GM10266 (cell line): Measurements from ENCODE around the gene CCSER2.
"Not testable (repeated sequence)": the region's sequence is repeated elsewhere in the genome, so short reads cannot be mapped to it uniquely, and the experiment has no call there.

Source experiments
- DNase-seq: peaks from one replicate; pipeline ENCODE4 v3.0.0; 2012; ENCODE audit errors: extremely low spot score
- TF ChIP-seq, protein P1 (sequence below): IDR thresholded peaks from 2 replicates; pipeline ENCODE4 v1.5.1; 2012; ENCODE audit warnings: mild to moderate bottlenecking, low read depth; ENCODE audit not compliant: control insufficient read depth, insufficient read depth; ENCODE audit errors: missing control alignments

Gene CCSER2

DNA sequence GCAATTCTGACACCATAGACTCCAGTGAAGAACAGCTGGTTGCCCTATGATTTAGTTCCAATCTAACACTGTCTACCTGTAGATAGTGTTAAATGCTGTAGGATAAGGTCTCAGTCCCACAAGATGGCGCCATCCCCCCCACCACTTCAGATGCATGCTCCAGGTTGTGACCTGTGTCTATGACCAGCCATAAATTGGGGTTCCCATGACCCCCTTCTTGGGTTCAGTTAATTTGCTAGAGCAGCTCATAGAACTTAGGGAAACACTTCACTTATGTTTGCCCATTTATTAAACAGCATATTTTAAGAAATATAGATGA, 13.1 kb downstream of the CCSER2 start:
- TF ChIP-seq, protein P1, sequence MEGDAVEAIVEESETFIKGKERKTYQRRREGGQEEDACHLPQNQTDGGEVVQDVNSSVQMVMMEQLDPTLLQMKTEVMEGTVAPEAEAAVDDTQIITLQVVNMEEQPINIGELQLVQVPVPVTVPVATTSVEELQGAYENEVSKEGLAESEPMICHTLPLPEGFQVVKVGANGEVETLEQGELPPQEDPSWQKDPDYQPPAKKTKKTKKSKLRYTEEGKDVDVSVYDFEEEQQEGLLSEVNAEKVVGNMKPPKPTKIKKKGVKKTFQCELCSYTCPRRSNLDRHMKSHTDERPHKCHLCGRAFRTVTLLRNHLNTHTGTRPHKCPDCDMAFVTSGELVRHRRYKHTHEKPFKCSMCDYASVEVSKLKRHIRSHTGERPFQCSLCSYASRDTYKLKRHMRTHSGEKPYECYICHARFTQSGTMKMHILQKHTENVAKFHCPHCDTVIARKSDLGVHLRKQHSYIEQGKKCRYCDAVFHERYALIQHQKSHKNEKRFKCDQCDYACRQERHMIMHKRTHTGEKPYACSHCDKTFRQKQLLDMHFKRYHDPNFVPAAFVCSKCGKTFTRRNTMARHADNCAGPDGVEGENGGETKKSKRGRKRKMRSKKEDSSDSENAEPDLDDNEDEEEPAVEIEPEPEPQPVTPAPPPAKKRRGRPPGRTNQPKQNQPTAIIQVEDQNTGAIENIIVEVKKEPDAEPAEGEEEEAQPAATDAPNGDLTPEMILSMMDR = peak; percentile 28
- no peak for DNase-seq

DNA sequence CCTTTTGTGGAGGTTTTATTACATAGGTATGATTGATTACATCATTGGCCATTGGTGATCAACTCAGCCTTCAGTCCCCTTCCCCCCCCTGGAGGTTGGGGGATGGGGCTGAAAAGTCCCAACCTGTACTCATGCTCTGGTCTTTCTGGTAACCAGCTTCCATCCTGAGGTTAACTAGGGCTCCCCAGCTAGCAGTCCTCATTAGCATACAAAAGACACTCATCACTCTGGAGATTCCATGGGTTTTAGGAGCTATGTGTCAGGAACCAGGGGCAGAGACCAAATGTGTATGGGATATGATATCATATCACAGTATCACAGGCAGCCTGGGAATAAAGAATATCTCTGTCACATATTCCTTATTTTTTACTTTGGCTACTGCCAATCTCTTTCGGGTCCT, 13.6 kb downstream of the CCSER2 start:
- DNase-seq = no peak

DNA sequence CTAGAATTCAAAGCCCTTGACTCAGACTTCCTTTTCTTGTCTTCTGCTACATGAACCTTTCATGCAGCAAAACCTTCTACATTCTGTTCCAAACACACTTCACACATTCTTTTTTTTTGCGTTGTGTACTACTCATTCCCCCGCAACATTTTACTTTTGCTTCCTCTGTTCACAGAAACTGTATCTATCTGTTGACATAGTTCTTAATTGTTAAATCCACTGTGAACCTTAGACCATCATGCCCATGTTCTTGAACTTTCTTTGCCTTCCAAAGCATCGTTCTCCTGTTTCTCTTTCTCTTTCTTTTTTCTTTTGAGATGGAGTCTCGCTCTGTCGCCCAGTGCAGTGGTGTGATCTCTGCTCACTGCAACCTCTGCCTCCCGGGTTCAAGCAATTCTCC, 14.2 kb downstream of the CCSER2 start:
- DNase-seq = no peak
- TF ChIP-seq, protein P1 = no peak

More for the DNA sequence above, 13.6 kb downstream of the CCSER2 start:
- TF ChIP-seq, protein P1 = no peak

DNA sequence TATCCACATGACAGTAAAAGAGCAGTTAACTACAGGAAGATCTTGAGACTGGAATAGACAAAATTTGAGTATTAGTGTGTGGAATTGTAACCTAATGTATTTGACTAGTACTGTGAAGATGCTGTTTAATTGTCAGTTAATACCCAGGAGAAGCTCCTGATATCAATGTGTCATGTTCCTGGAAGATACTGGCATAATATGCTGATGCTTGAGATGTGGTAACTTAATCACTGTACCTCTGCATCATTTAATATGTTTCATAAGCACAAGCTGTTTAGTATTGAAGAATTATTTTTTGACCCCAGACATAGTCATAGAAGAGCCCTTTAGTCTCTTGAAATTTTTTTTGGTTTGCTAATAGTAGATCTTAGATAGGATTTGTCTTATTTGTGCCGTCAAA, 15.4 kb downstream of the CCSER2 start:
- TF ChIP-seq, protein P1 = no peak
- DNase-seq = no peak

DNA sequence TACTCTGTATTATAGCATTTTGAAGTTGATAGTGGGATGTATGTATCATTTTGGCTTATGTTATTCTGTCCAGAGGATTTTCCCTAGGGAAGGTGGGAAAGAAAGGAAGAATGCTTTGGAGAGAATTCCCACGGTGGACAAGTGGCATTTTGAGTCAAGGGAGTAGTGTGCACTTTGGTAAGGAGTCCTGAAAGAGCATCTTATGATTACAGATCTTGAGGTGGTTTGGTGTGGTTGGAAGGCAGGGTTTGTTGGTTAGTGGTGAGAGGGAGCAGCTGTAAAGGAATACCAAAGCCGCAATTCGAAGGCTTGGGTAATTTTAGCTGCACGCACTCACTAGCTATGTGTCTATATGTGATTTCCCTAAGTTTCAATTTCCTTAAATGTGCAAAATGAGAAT, 16.1 kb downstream of the CCSER2 start:
- TF ChIP-seq, protein P1 = no peak
- no peak for DNase-seq

DNA sequence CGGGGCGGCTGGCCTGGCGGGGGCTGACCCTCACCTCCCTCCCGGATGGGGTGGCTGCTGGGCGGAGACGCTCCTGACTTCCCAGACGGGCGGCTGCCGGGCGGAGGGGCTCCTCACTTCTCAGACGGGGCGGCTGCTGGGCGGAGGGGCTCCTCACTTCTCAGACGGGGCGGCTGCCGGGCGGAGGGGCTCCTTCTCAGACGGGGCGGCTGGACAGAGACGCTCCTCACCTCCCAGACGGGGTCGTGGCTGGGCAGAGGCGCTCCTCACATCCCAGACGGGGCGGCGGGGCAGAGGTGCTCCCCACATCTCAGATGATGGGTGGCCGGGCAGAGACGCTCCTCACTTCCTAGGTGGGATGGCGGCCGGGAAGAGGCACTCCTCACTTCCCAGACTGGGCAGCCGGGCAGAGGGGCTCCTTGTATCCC, 19.2 kb downstream of the CCSER2 start:
- not testable (repeated sequence) for DNase-seq

DNA sequence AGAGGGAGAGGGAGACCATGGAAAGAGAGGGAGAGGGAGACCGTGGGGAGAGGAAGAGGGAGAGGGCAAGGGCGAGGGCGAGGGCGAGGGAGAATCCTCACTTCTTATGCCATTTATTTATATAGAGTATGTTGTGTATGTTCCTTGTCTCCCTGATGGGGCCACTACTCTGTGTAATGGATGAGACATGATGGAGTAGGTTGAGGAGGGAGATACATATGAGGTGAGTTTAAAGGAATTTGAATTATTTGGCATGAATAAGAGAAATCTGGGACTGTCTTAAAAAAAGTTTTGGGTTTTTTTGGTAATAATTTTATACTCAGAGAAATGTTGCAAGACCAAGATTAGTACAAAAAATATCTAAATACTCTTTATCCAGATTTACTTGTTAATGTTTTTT, 20.1 kb downstream of the CCSER2 start:
- DNase-seq = no peak

DNA sequence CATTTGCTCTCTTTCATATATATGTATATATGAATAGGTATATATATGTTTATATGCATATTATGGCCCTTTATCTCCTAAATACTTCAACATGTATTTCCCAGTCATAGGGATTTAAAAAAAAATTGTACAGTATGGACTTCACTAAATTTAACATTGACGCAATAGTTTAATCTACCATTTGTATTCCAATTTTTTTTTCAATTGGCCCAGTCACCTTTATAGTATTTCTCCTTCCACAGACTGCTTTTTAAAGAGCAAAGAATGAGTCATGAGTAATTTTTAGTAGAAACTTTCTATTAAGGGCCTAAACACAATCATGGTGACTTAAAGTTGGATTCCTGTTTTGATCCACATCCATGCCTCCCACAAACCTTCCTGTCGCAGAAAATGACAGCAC, 20.5 kb downstream of the CCSER2 start:
- no peak for DNase-seq
- TF ChIP-seq, protein P1 = no peak

More for the DNA sequence above, 20.1 kb downstream of the CCSER2 start:
- TF ChIP-seq, protein P1 = no peak
